ENCODE measurements around the gene ARSH.
"Not testable (repeated sequence)": the region's sequence is repeated elsewhere in the genome, so short reads cannot be mapped to it uniquely, and the experiment has no call there.

ARSH gene

GRCh38 chrX:3037218-3037617 is 30.9 kb downstream of the ARSH start:
- no peak for DNase-seq (ENCODE audit: low read depth in 2 of 2)

GRCh38 chrX:3044196-3044595 is 37.9 kb downstream of the ARSH start:
- DNase-seq (ENCODE audit: low read depth in 2 of 2), result no peak

- DNase-seq (ENCODE audit: low read depth in 2 of 2), result no peak
These were observed 38.3 kb downstream of the ARSH start for GRCh38 chrX:3044671-3045070.

- DNase-seq (ENCODE audit: low read depth in 2 of 2), result no peak
These were observed 40.2 kb downstream of the ARSH start for GRCh38 chrX:3046253-3047240.

- DNase-seq (ENCODE audit: low read depth in 2 of 2), result not testable (repeated sequence)
These were observed 44.3 kb downstream of the ARSH start for GRCh38 chrX:3050523-3051175.

- no peak for DNase-seq (ENCODE audit: low read depth in 2 of 2)
These were observed 46.5 kb downstream of the ARSH start for GRCh38 chrX:3052860-3053259.

- DNase-seq (ENCODE audit: low read depth in 2 of 2), result no peak
These were observed 60.2 kb downstream of the ARSH start for GRCh38 chrX:3066555-3066954.

- DNase-seq (ENCODE audit: low read depth in 2 of 2), result no peak
These were observed 69.6 kb downstream of the ARSH start for GRCh38 chrX:3075959-3076358.

GRCh38 chrX:3076416-3076991 is 70.2 kb downstream of the ARSH start:
- DNase-seq (ENCODE audit: low read depth in 2 of 2), result no peak
